Glutamatergic neuron (in vitro differentiated cells): ENCODE data around the gene SLF2. TPM values are rescaled to one million over a fixed set of nuclear protein-coding genes. Genes with fewer than 3 reads are reported as not detected.

Source experiments
- DNase-seq: peaks from one replicate; pipeline ENCODE4 v3.0.0; 2022
- H3K27ac Mint-ChIP-seq: one replicate; pipeline ENCODE4 v1.8.0; 2020; ENCODE audit warnings: mild to moderate bottlenecking, mixed read lengths, inconsistent platforms; ENCODE audit not compliant: unreplicated experiment
- H3K27me3 Mint-ChIP-seq: one replicate; pipeline ENCODE4 v1.8.0; 2020; ENCODE audit warnings: mild to moderate bottlenecking, moderate library complexity, mixed read lengths, inconsistent platforms; ENCODE audit not compliant: unreplicated experiment
- H3K36me3 Mint-ChIP-seq: one replicate; pipeline ENCODE4 v1.8.0; 2020; ENCODE audit warnings: mild to moderate bottlenecking, mixed read lengths, inconsistent platforms; ENCODE audit not compliant: unreplicated experiment
- H3K4me1 Mint-ChIP-seq: one replicate; pipeline ENCODE4 v1.8.0; 2020; ENCODE audit warnings: mild to moderate bottlenecking, low read depth, mixed read lengths, inconsistent platforms; ENCODE audit not compliant: unreplicated experiment
- H3K4me3 Mint-ChIP-seq: one replicate; pipeline ENCODE4 v1.8.0; 2020; ENCODE audit warnings: mild to moderate bottlenecking, mixed read lengths, inconsistent platforms; ENCODE audit not compliant: unreplicated experiment
- H3K9me3 Mint-ChIP-seq: one replicate; pipeline ENCODE4 v1.8.0; 2020; ENCODE audit warnings: mild to moderate bottlenecking, moderate library complexity, mixed read lengths, inconsistent platforms; ENCODE audit not compliant: unreplicated experiment
- total RNA-seq: library from RNA; stranded (reverse); fragmentation: NEBNext Ultra II Directional; extraction: Animal tissue kit (Norgen Biotek cat#: 25700); gene quantifications from one replicate; pipeline ENCODE4 v1.2.1, GENCODE V29; 2021; ENCODE audit not compliant: unreplicated experiment
- TF ChIP-seq, protein P1 (sequence below): fragments of 200-600 bp; sonication (generic); IDR thresholded peaks from one replicate; pipeline ENCODE4 v1.5.0; 2021; ENCODE audit not compliant: partially characterized antibody, unreplicated experiment

Gene SLF2
- total RNA-seq, 1 donor from 2014 or later = 35.9 TPM

GRCh38 chr10:100987685-100988049 is 74.9 kb downstream of the SLF2 start:
- DNase-seq = no peak
- Mint-ChIP-seq H3K9me3 (peaks cover 5% of the 10 kb centered on the region), H3K4me3 (peak overlapping the region; percentile 99), H3K36me3 (no peaks in the 10 kb centered on the region), H3K27ac (peak overlapping the region; percentile 83), H3K4me1 (peaks cover 7% of the 10 kb centered on the region), H3K27me3 (peaks cover 5% of the 10 kb centered on the region)
- TF ChIP-seq, protein P1, sequence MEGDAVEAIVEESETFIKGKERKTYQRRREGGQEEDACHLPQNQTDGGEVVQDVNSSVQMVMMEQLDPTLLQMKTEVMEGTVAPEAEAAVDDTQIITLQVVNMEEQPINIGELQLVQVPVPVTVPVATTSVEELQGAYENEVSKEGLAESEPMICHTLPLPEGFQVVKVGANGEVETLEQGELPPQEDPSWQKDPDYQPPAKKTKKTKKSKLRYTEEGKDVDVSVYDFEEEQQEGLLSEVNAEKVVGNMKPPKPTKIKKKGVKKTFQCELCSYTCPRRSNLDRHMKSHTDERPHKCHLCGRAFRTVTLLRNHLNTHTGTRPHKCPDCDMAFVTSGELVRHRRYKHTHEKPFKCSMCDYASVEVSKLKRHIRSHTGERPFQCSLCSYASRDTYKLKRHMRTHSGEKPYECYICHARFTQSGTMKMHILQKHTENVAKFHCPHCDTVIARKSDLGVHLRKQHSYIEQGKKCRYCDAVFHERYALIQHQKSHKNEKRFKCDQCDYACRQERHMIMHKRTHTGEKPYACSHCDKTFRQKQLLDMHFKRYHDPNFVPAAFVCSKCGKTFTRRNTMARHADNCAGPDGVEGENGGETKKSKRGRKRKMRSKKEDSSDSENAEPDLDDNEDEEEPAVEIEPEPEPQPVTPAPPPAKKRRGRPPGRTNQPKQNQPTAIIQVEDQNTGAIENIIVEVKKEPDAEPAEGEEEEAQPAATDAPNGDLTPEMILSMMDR = no peak

- TF ChIP-seq, protein P1 = no peak
These were observed 75.4 kb downstream of the SLF2 start for GRCh38 chr10:100988166-100988565.

DNA sequence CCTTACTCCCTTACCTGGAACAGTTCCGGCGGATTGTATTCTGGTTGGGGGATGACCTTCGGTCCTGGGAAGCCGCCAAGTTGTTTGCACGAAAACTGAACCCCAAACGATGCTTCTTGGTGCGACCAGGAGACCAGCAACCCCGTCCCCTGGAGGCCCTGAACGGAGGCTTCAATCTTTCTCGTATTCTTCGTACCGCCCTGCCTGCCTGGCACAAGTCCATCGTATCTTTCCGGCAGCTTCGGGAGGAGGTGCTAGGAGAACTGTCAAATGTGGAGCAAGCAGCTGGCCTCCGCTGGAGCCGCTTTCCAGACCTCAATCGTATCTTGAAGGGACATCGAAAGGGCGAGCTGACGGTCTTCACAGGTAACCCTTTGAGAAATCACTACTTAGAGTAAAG is 76.3 kb downstream of the SLF2 start:
- H3K4me1 Mint-ChIP-seq = peaks cover 7% of the 10 kb centered on the region
- no peak for DNase-seq
- peaks cover 4% of the 10 kb centered on the region for H3K27me3 Mint-ChIP-seq
- peaks cover 5% of the 10 kb centered on the region for H3K9me3 Mint-ChIP-seq
- no peak overlapping the region for H3K4me3 Mint-ChIP-seq
- TF ChIP-seq, protein P1 = no peak
- no peak overlapping the region for H3K27ac Mint-ChIP-seq
- no peaks in the 10 kb centered on the region for H3K36me3 Mint-ChIP-seq

More at GRCh38 chr10:100988166-100988565, 75.4 kb downstream of the SLF2 start:
- no peak for DNase-seq
- Mint-ChIP-seq H3K27ac (no peak overlapping the region), H3K27me3 (peaks cover 4% of the 10 kb centered on the region), H3K4me1 (peaks cover 7% of the 10 kb centered on the region), H3K36me3 (no peaks in the 10 kb centered on the region), H3K9me3 (peaks cover 5% of the 10 kb centered on the region), H3K4me3 (peak overlapping the region; percentile 99)

GRCh38 chr10:100993986-100994708 is 81.4 kb downstream of the SLF2 start:
- Mint-ChIP-seq H3K27ac (no peak overlapping the region), H3K4me1 (peaks cover 6% of the 10 kb centered on the region), H3K27me3 (peaks cover 10% of the 10 kb centered on the region), H3K36me3 (no peaks in the 10 kb centered on the region), H3K9me3 (peaks cover 8% of the 10 kb centered on the region), H3K4me3 (no peak overlapping the region)
- TF ChIP-seq, protein P1 = peak; percentile 60
- DNase-seq = no peak

GRCh38 chr10:100995181-100995580 is 82.4 kb downstream of the SLF2 start:
- TF ChIP-seq, protein P1 = no peak
- Mint-ChIP-seq H3K4me1 (peaks cover 6% of the 10 kb centered on the region), H3K4me3 (no peak overlapping the region), H3K27me3 (peaks cover 10% of the 10 kb centered on the region), H3K9me3 (peaks cover 8% of the 10 kb centered on the region), H3K36me3 (no peaks in the 10 kb centered on the region), H3K27ac (no peak overlapping the region)
- DNase-seq = no peak
